NCI-H2171 treated with DMSO at 0.1 percent for 48 hours (cell line): ENCODE measurements around the gene MATN4.

ENCODE experiments used
- DNase-seq: peaks from one replicate; lab custom pipeline; 2025; lab: John Stamatoyannopoulos, UW

Gene MATN4

GRCh38 chr20:45341579-45341938 is 33.5 kb upstream of the MATN4 start:
- no peak for DNase-seq

DNA sequence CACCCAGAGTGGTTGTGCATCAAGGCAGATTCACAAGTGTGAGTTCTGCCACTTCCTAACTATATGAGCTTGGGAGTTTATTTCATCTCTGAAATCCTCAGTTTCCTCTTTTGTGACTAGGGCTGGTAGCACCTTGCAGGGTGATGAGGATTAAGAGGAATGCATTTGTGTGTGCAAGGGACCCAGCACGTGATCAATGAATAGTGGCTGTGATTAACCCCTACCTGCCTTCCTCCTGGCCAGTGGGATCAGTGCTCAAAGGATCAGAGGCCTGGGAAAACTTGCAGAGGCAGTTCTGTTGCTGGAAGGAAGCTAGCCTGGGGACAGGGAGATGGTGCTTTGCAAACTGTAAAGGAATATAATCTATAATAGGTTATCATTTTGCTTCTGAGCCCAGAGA is 32.9 kb upstream of the MATN4 start:
- DNase-seq = no peak

DNA sequence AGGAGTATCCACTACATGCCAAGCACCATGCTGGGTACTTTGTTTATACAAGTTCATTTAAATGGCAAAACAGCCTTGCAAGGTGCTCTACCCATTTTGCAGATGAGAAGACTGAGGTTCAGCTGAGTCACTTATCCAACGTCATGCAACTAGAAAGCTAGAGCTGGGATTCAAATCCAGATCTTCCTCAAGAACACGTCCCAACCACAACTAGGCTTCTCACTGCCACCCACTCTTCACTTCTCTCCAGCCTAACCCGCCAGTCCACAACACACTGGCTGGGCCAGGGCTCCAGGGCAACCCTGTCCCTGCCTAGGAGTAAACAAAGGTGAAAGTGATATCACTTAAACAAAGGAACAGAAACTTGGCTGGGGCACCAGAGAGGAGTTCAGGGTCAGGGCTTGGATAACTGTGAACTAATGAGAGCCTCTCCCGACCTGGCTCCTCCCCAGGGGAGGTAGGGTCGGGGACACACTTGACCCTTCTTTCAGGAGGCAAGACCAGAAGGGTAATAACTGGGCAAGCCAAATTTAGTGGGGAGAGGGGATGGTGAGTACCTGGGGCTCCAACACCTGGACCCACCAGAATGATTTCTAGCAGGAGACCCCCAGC is 32.2 kb upstream of the MATN4 start:
- no peak for DNase-seq

- no peak for DNase-seq
These were observed 31.7 kb upstream of the MATN4 start for GRCh38 chr20:45339799-45340198.

- no peak for DNase-seq
These were observed 31.0 kb upstream of the MATN4 start for GRCh38 chr20:45339084-45339483.

DNA sequence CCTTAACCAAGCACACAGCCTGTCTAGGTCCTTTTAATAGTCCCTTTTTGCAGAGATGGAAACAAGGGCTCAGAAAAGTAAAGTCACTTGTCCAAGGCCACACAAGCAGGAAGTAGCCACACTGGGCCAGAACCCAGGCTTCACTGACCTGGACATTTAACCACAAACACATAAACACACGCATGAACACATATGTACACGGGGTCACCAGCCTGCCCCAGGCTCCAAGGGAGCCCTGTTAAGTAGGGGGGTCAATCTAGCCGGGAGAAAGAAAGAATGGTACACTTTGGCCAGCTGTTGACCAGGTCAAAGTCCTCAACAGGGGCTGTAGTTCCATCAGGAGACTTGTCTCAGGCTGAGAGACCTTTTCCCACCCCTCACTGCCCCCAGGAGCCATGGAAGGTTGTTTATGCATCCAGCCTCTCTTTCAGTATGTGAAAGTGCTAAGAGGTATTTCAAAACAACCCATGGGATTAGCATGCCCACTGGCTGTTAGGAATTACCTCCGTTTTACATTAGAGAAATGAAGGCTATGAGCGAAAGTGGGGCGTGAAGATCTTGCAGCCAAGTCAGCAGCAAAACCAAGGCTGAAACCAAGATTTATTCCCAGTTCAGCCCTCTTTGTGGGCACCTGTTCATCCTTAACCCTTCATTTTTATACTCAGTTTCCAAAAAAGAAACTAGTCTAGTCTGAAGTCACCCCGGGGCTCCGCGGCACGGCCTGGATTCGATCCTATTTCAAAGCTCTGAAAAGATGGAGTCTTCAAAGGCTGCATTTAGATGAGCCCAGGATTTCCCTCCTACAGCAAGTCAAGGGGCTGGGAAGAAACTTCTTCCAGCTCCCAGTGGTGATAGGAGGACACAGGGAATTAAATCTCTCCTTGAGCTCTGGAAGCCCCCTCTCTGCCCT is 30.3 kb upstream of the MATN4 start:
- no peak for DNase-seq

DNA sequence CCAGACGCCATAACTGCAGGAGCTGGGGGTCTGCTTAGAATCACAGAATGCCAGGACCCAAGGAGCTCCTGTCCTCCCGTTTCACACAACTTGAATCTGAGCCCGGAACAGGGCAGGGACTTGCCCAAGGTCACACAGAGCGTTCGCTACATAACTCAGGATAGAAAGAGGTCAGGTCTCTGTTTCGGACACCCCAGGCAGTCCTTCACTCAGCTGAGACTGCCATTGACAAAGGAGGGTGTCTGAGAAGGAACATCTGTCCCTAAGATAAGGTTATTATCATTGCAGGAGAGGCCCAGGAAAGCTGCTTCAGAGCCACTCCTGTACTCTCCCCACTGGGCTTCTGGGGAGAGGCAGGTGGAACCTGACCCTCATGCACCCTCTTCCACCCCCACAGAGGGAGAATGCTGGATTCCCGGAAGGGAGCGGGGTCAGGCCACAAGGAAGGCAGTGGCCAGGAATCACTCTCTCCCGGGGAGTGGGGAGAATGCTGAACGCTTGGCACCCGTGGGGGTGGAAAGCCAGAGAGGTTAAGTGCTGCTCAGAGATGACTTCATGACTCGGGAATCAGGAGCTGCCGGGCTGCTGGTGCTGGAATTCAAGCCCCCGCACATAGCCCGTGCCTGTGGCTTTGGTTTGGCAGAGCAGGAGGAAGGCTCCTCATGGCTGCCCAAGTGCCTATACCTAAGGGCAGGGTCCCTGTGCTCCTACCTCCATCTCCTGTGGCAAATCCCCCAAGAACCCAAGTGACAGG is 29.4 kb upstream of the MATN4 start:
- no peak for DNase-seq

GRCh38 chr20:45336530-45337366 is 28.6 kb upstream of the MATN4 start:
- no peak for DNase-seq

DNA sequence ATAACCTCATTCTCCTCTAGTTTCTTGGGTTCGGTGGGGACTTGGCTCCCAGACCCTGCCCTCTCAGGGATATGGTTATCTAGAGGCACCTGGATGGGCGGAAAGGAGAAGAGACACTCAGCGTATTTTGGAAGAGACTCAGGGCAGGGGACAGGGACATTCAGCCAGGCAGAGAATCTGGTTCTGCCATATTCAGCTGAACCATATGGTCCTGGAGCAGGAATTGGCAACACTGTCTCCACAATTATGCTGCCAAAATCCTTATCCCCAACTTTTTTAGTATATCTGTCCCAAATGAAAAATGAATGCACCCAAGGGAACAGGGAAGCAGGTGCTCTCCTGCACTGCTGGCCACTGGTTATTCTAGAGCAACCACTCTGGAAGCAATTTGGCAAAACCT is 22.4 kb upstream of the MATN4 start:
- DNase-seq = no peak

DNA sequence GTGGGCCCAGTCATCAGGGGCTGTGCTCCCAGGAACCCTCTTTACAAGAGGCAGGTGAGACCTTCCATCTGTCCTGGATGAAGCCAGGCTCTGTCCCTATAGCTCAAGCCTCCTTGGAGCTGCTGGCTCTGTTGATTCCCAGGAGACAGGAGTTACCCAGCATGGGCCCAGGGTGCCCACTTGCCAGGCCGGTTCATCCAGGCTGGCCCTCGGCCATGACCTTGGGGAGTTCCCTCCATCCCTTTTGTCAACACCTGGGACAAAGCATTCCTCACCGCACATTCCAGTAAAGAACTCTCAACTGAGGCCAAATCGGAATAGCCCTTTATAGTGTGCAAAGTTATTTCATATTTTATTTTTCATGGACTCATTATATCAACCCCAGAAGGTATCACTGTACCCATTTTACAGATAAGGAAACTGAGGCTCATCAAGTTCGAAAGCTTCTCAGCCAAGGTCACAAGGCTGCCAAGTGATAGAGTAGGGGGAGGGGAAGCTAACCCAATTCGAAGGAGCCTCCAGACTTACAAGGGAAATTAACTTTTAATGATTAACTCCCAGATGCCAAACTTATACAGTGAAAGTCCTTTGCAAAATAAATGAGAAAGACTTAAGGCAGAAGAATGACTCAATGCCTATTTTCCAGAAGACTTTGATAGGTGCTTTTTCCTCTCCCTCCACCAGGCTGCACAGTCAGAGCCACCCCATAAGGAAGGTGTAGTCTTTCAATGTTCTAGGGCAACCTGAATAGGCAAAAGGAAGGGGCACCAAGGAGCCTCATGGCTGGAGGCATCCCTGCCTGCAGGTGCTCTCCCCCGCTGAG is 21.6 kb upstream of the MATN4 start:
- no peak for DNase-seq

GRCh38 chr20:45328451-45328850 is 20.4 kb upstream of the MATN4 start:
- DNase-seq = no peak

GRCh38 chr20:45325371-45325770 is 17.3 kb upstream of the MATN4 start:
- DNase-seq = no peak

- no peak for DNase-seq
These were observed 15.6 kb upstream of the MATN4 start for GRCh38 chr20:45323731-45324130.

GRCh38 chr20:45322952-45323383 is 14.9 kb upstream of the MATN4 start:
- DNase-seq = no peak

GRCh38 chr20:45320948-45321595 is 13.0 kb upstream of the MATN4 start:
- DNase-seq = no peak

DNA sequence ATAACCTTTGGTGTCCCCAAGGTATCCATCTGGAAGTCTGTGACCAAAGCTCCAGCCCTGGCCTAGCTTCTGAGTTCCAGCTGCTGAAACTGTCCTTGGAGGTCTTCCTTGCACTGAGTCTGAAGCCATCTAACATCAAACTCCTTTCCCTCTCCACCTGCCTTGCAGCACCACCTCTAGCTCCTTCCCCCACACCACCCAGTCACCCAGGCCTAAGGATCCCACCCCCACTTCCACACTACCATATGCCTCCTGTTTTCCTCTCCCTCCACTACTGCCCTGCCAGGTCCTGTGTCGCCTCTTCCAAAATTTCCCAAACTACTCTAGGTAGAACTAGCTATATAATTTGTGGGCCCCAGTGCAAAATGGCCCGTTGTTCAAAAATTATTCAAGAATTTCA is 10.8 kb upstream of the MATN4 start:
- DNase-seq = no peak

DNA sequence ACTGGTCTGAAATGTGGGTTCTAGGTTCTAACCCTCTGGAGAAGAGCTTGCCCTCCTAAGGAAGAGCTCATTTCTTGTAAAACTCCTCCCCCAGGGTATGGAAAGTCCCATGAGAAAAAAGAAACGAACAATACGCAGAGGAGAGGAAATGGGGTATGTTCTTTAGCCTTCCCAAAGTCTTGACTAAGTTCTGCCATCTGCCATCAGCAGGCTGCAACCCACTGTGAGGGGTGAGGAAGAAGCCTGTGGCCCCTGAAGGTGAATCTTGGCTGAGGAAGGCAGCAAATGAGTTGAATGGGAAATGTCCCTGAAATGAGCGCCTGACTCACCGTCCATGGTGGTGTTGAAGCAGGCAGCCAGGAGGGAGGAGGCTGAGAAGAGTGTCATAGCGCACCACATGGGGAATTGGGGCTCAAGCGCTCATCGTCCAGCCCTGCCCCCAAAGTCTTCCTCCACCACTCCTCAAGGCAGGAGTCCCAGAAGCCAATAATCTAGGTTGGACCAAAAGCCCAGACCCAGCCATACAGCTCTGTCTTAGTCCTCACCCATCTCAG is 10.4 kb upstream of the MATN4 start:
- DNase-seq = no peak

- no peak for DNase-seq
These were observed 9.7 kb upstream of the MATN4 start for GRCh38 chr20:45317826-45318225.

DNA sequence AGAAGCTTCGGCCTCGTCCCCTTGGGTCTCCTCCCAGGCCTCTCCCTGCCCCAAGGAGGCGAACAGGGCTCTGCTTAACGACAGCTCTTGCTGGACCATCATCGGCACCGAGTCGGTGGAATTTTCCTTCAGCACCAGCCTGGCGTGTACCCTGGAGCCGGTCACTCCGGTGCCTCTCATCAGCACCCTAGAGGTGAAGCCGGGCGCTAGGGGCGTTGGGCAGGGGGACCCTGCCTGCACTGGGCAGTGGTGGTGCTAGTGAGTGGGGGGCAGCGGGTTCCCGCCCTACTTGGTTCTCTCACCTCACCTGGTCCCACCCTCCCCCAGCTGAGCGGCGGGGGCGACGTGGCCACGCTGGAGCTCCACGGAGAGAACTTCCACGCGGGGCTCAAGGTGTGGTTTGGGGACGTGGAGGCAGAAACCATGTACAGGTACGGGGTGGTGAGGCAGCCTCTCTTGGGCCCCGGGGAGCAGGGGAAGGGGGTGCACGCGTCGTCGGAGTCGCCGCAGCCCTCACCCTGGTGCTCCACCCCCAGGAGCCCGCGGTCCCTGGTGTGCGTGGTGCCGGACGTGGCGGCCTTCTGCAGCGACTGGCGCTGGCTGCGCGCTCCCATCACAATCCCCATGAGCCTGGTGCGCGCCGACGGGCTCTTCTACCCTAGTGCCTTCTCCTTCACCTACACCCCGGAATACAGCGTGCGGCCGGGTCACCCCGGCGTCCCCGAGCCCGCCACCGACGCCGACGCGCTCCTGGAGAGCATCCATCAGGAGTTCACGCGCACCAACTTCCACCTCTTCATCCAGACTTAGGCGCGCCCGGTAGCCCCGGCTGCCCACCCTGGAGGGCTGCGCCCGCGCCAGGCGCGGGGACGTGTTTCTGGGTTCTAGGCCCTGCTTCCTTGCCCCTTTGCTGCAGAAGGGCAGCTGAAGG is 8.3 kb upstream of the MATN4 start:
- no peak for DNase-seq
